H9 (cell line): ENCODE results near the gene FBXO10. TPM values are rescaled to one million over a fixed set of nuclear protein-coding genes. Genes with fewer than 3 reads are reported as not detected.

Experiments used
- DNase-seq: peaks from one replicate; pipeline ENCODE4 v3.0.0-alpha.2; 2017
- H2AFZ ChIP-seq: one replicate; pipeline ENCODE4 v1.6.1; 2013; ENCODE audit warnings: mild to moderate bottlenecking, low read length, control low read depth, moderate library complexity
- H2AK5ac ChIP-seq: 2 replicates; pipeline ENCODE4 v1.6.1; 2013; ENCODE audit warnings: low read length, control low read depth, mixed read lengths; ENCODE audit not compliant: insufficient read length
- H2BK120ac ChIP-seq: one replicate; pipeline ENCODE4 v1.6.1; 2013; ENCODE audit warnings: low read depth, mild to moderate bottlenecking, low read length, control low read depth, inconsistent platforms; ENCODE audit not compliant: poor library complexity, severe bottlenecking
- H2BK12ac ChIP-seq: 2 replicates; pipeline ENCODE4 v1.6.1; 2013; ENCODE audit warnings: low read length, control low read depth, mixed read lengths, low read depth; ENCODE audit not compliant: insufficient read length
- H2BK15ac ChIP-seq: 2 replicates; pipeline ENCODE4 v1.6.1; 2013; ENCODE audit warnings: low read depth, low read length, control low read depth
- H2BK20ac ChIP-seq: one replicate; pipeline ENCODE4 v1.6.1; 2013; ENCODE audit warnings: low read depth, mild to moderate bottlenecking, low read length, control low read depth, inconsistent platforms; ENCODE audit not compliant: poor library complexity, severe bottlenecking
- H2BK5ac ChIP-seq: 2 replicates; pipeline ENCODE4 v1.6.1; 2013; ENCODE audit warnings: low read length, control low read depth, mixed read lengths; ENCODE audit not compliant: insufficient read length
- H3K14ac ChIP-seq: 2 replicates; pipeline ENCODE4 v1.6.1; 2013; ENCODE audit warnings: low read length, control low read depth; ENCODE audit not compliant: insufficient read depth
- H3K18ac ChIP-seq: 2 replicates; pipeline ENCODE4 v1.6.1; 2013; ENCODE audit warnings: low read depth, mild to moderate bottlenecking, mixed read lengths, low read length, control low read depth; ENCODE audit not compliant: insufficient read length
- H3K23ac ChIP-seq: 2 replicates; pipeline ENCODE4 v1.6.1; 2013; ENCODE audit warnings: low read length, control low read depth, mixed read lengths, low read depth; ENCODE audit not compliant: insufficient read length
- H3K23me2 ChIP-seq: 2 replicates; pipeline ENCODE4 v1.6.1; 2013; ENCODE audit warnings: low read depth, mild to moderate bottlenecking, mixed read lengths, low read length, control low read depth; ENCODE audit not compliant: insufficient read length, poor library complexity, severe bottlenecking
- H3K27ac ChIP-seq: 2 replicates; pipeline ENCODE4 v1.5.1; 2013; ENCODE audit warnings: low read length, control low read depth, mixed read lengths, low read depth; ENCODE audit not compliant: insufficient read length
- H3K27me3 ChIP-seq: 2 replicates; pipeline ENCODE4 v1.6.1; 2013; ENCODE audit warnings: low read length, control low read depth, inconsistent platforms; ENCODE audit not compliant: insufficient read depth
- H3K4ac ChIP-seq: 2 replicates; pipeline ENCODE4 v1.6.1; 2013; ENCODE audit warnings: low read depth, mild to moderate bottlenecking, control low read depth, inconsistent platforms, low read length, moderate library complexity
- H3K4me1 ChIP-seq: 2 replicates; pipeline ENCODE4 v1.6.1; 2013; ENCODE audit warnings: low read length, control low read depth, inconsistent platforms; ENCODE audit not compliant: insufficient read depth
- H3K4me2 ChIP-seq: 2 replicates; pipeline ENCODE4 v1.6.1; 2013; ENCODE audit warnings: low read length, control low read depth, mixed read lengths; ENCODE audit not compliant: insufficient read length, insufficient read depth
- H3K56ac ChIP-seq: 2 replicates; pipeline ENCODE4 v1.6.1; 2013; ENCODE audit warnings: low read depth, mild to moderate bottlenecking, mixed read lengths, low read length, control low read depth; ENCODE audit not compliant: insufficient read length
- H3K79me1 ChIP-seq: 2 replicates; pipeline ENCODE4 v1.6.1; 2013; ENCODE audit warnings: low read depth, mild to moderate bottlenecking, moderate library complexity, low read length, control low read depth, inconsistent platforms; ENCODE audit not compliant: insufficient read depth, poor library complexity, severe bottlenecking
- H3K79me2 ChIP-seq: 2 replicates; pipeline ENCODE4 v1.6.1; 2013; ENCODE audit warnings: low read length, control low read depth, inconsistent platforms; ENCODE audit not compliant: insufficient read depth
- H3K9ac ChIP-seq: 2 replicates; pipeline ENCODE4 v1.6.1; 2013; ENCODE audit warnings: low read length, control low read depth, mixed read lengths; ENCODE audit not compliant: insufficient read length; ENCODE audit errors: extremely low read depth
- H3K9me3 ChIP-seq: one replicate; pipeline ENCODE4 v1.6.1; 2013; ENCODE audit warnings: low read depth, low read length, inconsistent platforms; ENCODE audit not compliant: control insufficient read depth
- H3T11ph ChIP-seq: one replicate; pipeline ENCODE4 v1.6.1; 2013; ENCODE audit warnings: mild to moderate bottlenecking, low read length, control low read depth, inconsistent platforms
- H4K20me1 ChIP-seq: one replicate; pipeline ENCODE4 v1.6.1; 2013; ENCODE audit not compliant: control insufficient read depth, insufficient read length, insufficient read depth
- H4K5ac ChIP-seq: 2 replicates; pipeline ENCODE4 v1.6.1; 2013; ENCODE audit warnings: low read depth, mild to moderate bottlenecking, mixed read lengths, low read length, control low read depth; ENCODE audit not compliant: insufficient read length
- H4K8ac ChIP-seq: replicated peaks from 2 replicates; pipeline ENCODE4 v1.6.1; 2013; ENCODE audit warnings: low read length, control low read depth, mixed read lengths, low read depth; ENCODE audit not compliant: insufficient read length
- H4K91ac ChIP-seq: 2 replicates; pipeline ENCODE4 v1.6.1; 2013; ENCODE audit warnings: low read depth, mild to moderate bottlenecking, moderate library complexity, mixed read lengths, low read length, control low read depth; ENCODE audit not compliant: insufficient read length
- H3K27ac Mint-ChIP-seq, 3 experiments: 2 replicates in 2 of 3; 3 replicates in 1 of 3; pipeline ENCODE4 v1.8.0; 2020 to 2021; ENCODE audit warnings: mixed read lengths in 3 of 3, mild to moderate bottlenecking in 1 of 3, moderate library complexity in 1 of 3
- H3K27me3 Mint-ChIP-seq: 2 replicates; pipeline ENCODE4 v1.8.0; 2021; ENCODE audit warnings: low read depth, mild to moderate bottlenecking, moderate library complexity, mixed read lengths
- H3K36me3 Mint-ChIP-seq, 3 experiments: 2 replicates in 2 of 3; 3 replicates in 1 of 3; pipeline ENCODE4 v1.8.0; 2020 to 2021; ENCODE audit warnings: low read depth in 3 of 3, mixed read lengths in 3 of 3; ENCODE audit not compliant: insufficient read depth in 1 of 3
- H3K4me1 Mint-ChIP-seq, 2 experiments: 2 replicates each; pipeline ENCODE4 v1.8.0; 2020; ENCODE audit warnings: mixed read lengths in 2 of 2
- H3K4me3 Mint-ChIP-seq, 2 experiments: 2 replicates in 1 of 2; 3 replicates in 1 of 2; pipeline ENCODE4 v1.8.0; 2020 to 2021; ENCODE audit warnings: mild to moderate bottlenecking in 2 of 2, mixed read lengths in 2 of 2, moderate library complexity in 1 of 2
- H3K9me3 Mint-ChIP-seq, 2 experiments: 2 replicates in 1 of 2; 3 replicates in 1 of 2; pipeline ENCODE4 v1.8.0; 2020; ENCODE audit warnings: mild to moderate bottlenecking in 2 of 2, mixed read lengths in 2 of 2, moderate library complexity in 1 of 2
- CTCF ChIP-seq: fragments of 200-600 bp; sonication (generic); conservative IDR thresholded peaks from 3 replicates; pipeline ENCODE4 v1.8.0; 2021; ENCODE audit warnings: antibody characterized with exemption, mild to moderate bottlenecking
- whole genome bisulfite sequencing: extraction: QIAGEN DNeasy Blood & Tissue Kit; methylation state at CpG from one replicate; pipeline ENCODE4 v1.1.7; 2013; ENCODE audit warnings: missing lambda C conversion rate, low lambda C conversion rate, mixed read lengths; ENCODE audit not compliant: insufficient read length; ENCODE audit errors: extremely low coverage; 5-methylcytosine and 5-hydroxymethylcytosine counted together
- total RNA-seq: library from RNA; stranded (reverse); gene quantifications from 2 replicates; pipeline ENCODE4 v1.2.1, GENCODE V29; 2021

The FBXO10 gene
- total RNA-seq, 1 experiment from 2014 or later, result 16.8 TPM

- Histone ChIP-seq H3K79me2 (peaks cover 11% of the 10 kb centered on the region; the same call in 1 of the 2 replicates), H2BK12ac (no peak within 1 kb of the TSS), H4K91ac (no peak within 1 kb of the TSS), H4K20me1 (no peaks in the 10 kb centered on the region), H3K4ac (no peak within 1 kb of the TSS), H4K8ac (no peak within 1 kb of the TSS), H3T11ph (no peak within 1 kb of the TSS), H4K5ac (no peak within 1 kb of the TSS), H3K27ac (no peak within 1 kb of the TSS), H3K4me2 (peak within 1 kb of the TSS; percentile 98), H2AK5ac (no peak within 1 kb of the TSS), H3K56ac (no peak within 1 kb of the TSS), H3K23ac (no peak within 1 kb of the TSS), H2AFZ (no peak within 1 kb of the TSS), H3K9ac (peak within 1 kb of the TSS; percentile 59), H3K18ac (no peak within 1 kb of the TSS), H3K4me1 (peaks cover 8% of the 10 kb centered on the region), H2BK5ac (no peak within 1 kb of the TSS), H2BK20ac (no peak within 1 kb of the TSS), H3K9me3 (no peaks in the 10 kb centered on the region), H3K23me2 (peaks cover 9% of the 10 kb centered on the region), H2BK120ac (no peak within 1 kb of the TSS), H3K27me3 (no peaks in the 10 kb centered on the region), H2BK15ac (no peak within 1 kb of the TSS), H3K14ac (peak within 1 kb of the TSS; percentile 73), H3K79me1 (peaks cover 14% of the 10 kb centered on the region)
- DNase-seq, result peak; percentile 98
- H3K4me3 Mint-ChIP-seq, result peak within 1 kb of the TSS; percentile 88 to 96
- H3K4me1 Mint-ChIP-seq, result peaks cover 23 to 26% of the 10 kb centered on the region in 2 experiments
- TF ChIP-seq CTCF, result no peak
- H3K9me3 Mint-ChIP-seq, result no peaks in the 10 kb centered on the region
- WGBS, result no CpG with 5 or more reads among the region's 56 CpGs
- no peaks in the 10 kb centered on the region; the same call in 1 of the 2 replicates for H3K27me3 Mint-ChIP-seq
- peaks cover 13 to 35% (median 27%) of the 10 kb centered on the region in 3 experiments for H3K36me3 Mint-ChIP-seq
- H3K27ac Mint-ChIP-seq, result peak within 1 kb of the TSS; percentile 65 to 98 (median 92); a peak in 6 of 7 replicates
Observed at GRCh38 chr9:37485389-37486255, 90.6 kb downstream of the FBXO10 start, which contains the start of gene POLR1E. Gene POLR1E (plus strand): TSS chr9:37485948. CDS start chr9:37486048, 100 bp downstream.
